ENCODE measurements around the gene DCLRE1C. TPM values are rescaled to one million over a fixed set of nuclear protein-coding genes. Genes with fewer than 3 reads are reported as not detected.

The DCLRE1C gene
- total and polyA plus RNA-seq, 2 of the 8 experiments (the other 6 are each of a cell fraction or from before 2014, with no cell fraction given) = 0.77 to 7.4 TPM

- H2BK15ac ChIP-seq (ENCODE audit: low read length) = no peak overlapping the region
- H3K4me3 ChIP-seq (ENCODE audit: extremely low read depth in 1 of 4, insufficient read depth in 2 of 4, low read depth in 3 of 4, low read length in 4 of 4) = peak overlapping the region; percentile 79 to 93 (median 88)
- POLR2A ChIA-PET (ENCODE audit: partially characterized antibody) = interaction anchor here (1.0 to 2.8 kb wide), 6 partner anchors 9 to 84 kb away, joined by 3 to 11 read pairs (median 4); partner anchors contain the start of genes CDNF, HSPA14 and MSANTD7
- peak overlapping the region; percentile 68 to 80 for H3K4me2 ChIP-seq (ENCODE audit: insufficient read depth in 1 of 2, low read depth in 2 of 2, low read length in 2 of 2)
- H3K27me3 ChIP-seq (replicated peaks in 1 of 4; ENCODE audit: control insufficient read depth in 3 of 4, extremely low read depth in 1 of 4, insufficient read depth in 3 of 4, low read length in 3 of 4) = no peaks in the 10 kb centered on the region
- FAIRE-seq (no peak), DNase-seq (ENCODE audit: low read depth in 1 of 2, low spot score in 2 of 2) (no peak)
- CTCF ChIA-PET (ENCODE audit: partially characterized antibody) = interaction anchor here (0.6 kb wide), 1 partner anchor 1550 kb away, joined by 3 read pairs; no protein-coding TSS in a partner anchor
- H3K23me2 ChIP-seq (ENCODE audit: low read depth, low read length) = peaks cover 7% of the 10 kb centered on the region
- no peak overlapping the region for H2BK20ac ChIP-seq (ENCODE audit: low read length)
- 54% methylated on average over 7 of the region's 7 CpGs; no CpG with 5 or more reads in 1 of the 2 experiments for WGBS, 2 experiments (ENCODE audit: extremely low coverage in 1 of 2, insufficient coverage in 1 of 2, insufficient read length in 1 of 2, insufficient replicate concordance in 2 of 2, low coverage in 1 of 2, low lambda C conversion rate in 2 of 2, missing lambda C conversion rate in 1 of 2)
- peaks cover 16 to 17% of the 10 kb centered on the region in 2 experiments for H4K20me1 ChIP-seq (replicated peaks in 1 of 2; ENCODE audit: control insufficient read depth in 1 of 2, insufficient read depth in 2 of 2, low read length in 2 of 2)
- H2BK12ac ChIP-seq (ENCODE audit: low read depth, low read length) = no peak overlapping the region
- H3K9ac ChIP-seq (replicated peaks in 1 of 4; ENCODE audit: extremely low read depth in 1 of 4, low read depth in 3 of 4, low read length in 3 of 4) = peak overlapping the region; percentile 77 to 93 (median 90)
- H3K23ac ChIP-seq (ENCODE audit: insufficient read length) = no peak overlapping the region
- no peak overlapping the region for H3K18ac ChIP-seq (ENCODE audit: extremely low read depth, low read length)
- no peak overlapping the region for H2AFZ ChIP-seq (ENCODE audit: low read length)
- no peak overlapping the region for H2AK5ac ChIP-seq (ENCODE audit: low read depth, low read length)
- H3K36me3 ChIP-seq (ENCODE audit: control insufficient read depth in 2 of 4, insufficient read depth in 4 of 4, low read length in 3 of 4) = peaks cover 0 to 21% (median 3%) of the 10 kb centered on the region in 4 experiments; a peak in 4 of 8 replicates
- H3K79me2 ChIP-seq (ENCODE audit: control insufficient read depth in 1 of 2, insufficient read depth in 2 of 2, low read length in 2 of 2) = peaks cover 16 to 67% of the 10 kb centered on the region in 2 experiments
- H4K5ac ChIP-seq (ENCODE audit: insufficient read length, low read depth, low read length) = no peak overlapping the region
- H4K8ac ChIP-seq (ENCODE audit: extremely low read depth, insufficient read depth, low read length) = no peak overlapping the region
- no peaks in the 10 kb centered on the region for H3K9me3 ChIP-seq (ENCODE audit: insufficient read depth in 2 of 2, low read depth in 1 of 2, low read length in 1 of 2)
- H3K27ac ChIP-seq (ENCODE audit: low read depth, low read length) = no peak overlapping the region
- H3K4me1 ChIP-seq (replicated peaks in 1 of 4; ENCODE audit: control insufficient read depth in 3 of 4, insufficient read depth in 4 of 4, low read length in 3 of 4) = peaks cover 3 to 11% (median 7%) of the 10 kb centered on the region in 4 experiments; a peak in 6 of 7 replicates
- H3K79me1 ChIP-seq (ENCODE audit: low read depth, low read length) = no peaks in the 10 kb centered on the region; the same call in 1 of the 2 replicates
- no peak overlapping the region for H2BK5ac ChIP-seq (ENCODE audit: low read depth, low read length)
- no peak overlapping the region for H3K56ac ChIP-seq (replicated peaks; ENCODE audit: insufficient read length, low read depth, low read length)
- no peak overlapping the region for H2BK120ac ChIP-seq (replicated peaks; ENCODE audit: low read depth, low read length)
- TF ChIP-seq SIN3A (conservative IDR thresholded peaks at IDR 0.05 in 1 of 2, IDR thresholded peaks at IDR 0.05 in 1 of 2; ENCODE audit: low read depth in 1 of 2, low read length in 2 of 2) = peak; percentile 74 to 81; a peak in 2 of 4 replicates
- TF ChIP-seq MAX (IDR thresholded peaks at IDR 0.05) = no peak
- TF ChIP-seq CTBP2 (IDR thresholded peaks at IDR 0.05; ENCODE audit: borderline replicate concordance, insufficient read depth, insufficient read length, low read length) = no peak
- no peak overlapping the region for H3K14ac ChIP-seq (ENCODE audit: insufficient read length)
- H3K4ac ChIP-seq (replicated peaks; ENCODE audit: insufficient read length, low read depth, low read length) = no peak overlapping the region
- no peak overlapping the region for H4K91ac ChIP-seq (replicated peaks; ENCODE audit: insufficient read length, low read length)
These were observed 73.7 kb downstream of the DCLRE1C start for GRCh38 chr10:14880229-14880628.

Data from H1 (cell line).